ENCODE results near the gene SALL3. TPM values are rescaled to one million over a fixed set of nuclear protein-coding genes. Genes with fewer than 3 reads are reported as not detected.

Gene SALL3
- total RNA-seq, 4 donors from 2014 or later = not detected

DNA sequence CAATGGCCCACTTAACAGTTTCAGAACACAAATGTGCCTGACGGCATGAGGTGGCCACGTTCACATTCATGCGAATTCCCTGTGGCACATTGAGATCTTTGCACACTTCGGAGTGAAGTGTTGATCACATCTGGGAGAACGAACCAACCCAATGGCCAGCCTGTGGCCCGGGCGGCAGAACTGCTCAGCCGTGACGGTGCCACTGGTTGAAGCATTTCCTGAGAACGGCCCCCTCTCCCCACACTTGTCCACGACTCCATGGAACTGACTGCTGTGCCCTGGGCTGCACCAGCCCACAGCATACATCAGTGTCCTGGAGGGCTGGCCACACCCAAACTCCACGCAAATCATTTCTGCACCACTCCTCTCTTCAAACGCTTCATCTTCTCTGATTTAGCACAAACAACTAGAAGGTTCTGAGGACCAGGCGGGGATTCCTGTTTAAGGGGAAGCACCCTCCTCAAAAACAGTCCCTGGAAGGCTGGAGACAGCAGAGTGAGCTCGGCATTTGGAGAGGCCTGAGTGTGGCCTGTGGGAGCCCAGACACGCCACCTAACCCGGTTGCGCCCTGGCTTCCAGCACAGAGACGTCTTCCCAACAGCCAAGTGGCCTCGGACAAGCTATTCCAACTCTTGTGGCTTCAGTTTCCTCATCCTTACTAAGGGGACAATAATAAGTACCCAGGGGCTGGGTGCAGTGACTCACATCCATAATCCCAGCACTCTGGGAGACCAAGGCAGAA lies 9.9 kb upstream of the SALL3 start:
- Histone ChIP-seq H3K4me3 (no peak overlapping the region), H3K27ac (no peak overlapping the region), H3K27me3 (peaks cover 96% of the 10 kb centered on the region), H3K36me3 (no peaks in the 10 kb centered on the region), H3K4me1 (peaks cover 0 to 19% (median 4%) of the 10 kb centered on the region in 3 donors), H3K9me3 (no peaks in the 10 kb centered on the region)
- 80 to 84% methylated on average over 4 to 5 of the region's 20 CpGs for WGBS, 2 donors (ENCODE audit: low coverage in 1 of 2)
- TF ChIP-seq, protein P1, sequence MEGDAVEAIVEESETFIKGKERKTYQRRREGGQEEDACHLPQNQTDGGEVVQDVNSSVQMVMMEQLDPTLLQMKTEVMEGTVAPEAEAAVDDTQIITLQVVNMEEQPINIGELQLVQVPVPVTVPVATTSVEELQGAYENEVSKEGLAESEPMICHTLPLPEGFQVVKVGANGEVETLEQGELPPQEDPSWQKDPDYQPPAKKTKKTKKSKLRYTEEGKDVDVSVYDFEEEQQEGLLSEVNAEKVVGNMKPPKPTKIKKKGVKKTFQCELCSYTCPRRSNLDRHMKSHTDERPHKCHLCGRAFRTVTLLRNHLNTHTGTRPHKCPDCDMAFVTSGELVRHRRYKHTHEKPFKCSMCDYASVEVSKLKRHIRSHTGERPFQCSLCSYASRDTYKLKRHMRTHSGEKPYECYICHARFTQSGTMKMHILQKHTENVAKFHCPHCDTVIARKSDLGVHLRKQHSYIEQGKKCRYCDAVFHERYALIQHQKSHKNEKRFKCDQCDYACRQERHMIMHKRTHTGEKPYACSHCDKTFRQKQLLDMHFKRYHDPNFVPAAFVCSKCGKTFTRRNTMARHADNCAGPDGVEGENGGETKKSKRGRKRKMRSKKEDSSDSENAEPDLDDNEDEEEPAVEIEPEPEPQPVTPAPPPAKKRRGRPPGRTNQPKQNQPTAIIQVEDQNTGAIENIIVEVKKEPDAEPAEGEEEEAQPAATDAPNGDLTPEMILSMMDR (IDR thresholded peaks at IDR 0.05) = no peak
- no peak for TF ChIP-seq POLR2AphosphoS5 (IDR thresholded peaks at IDR 0.05)
- no peak for TF ChIP-seq EP300 (IDR thresholded peaks at IDR 0.05)
- TF ChIP-seq POLR2A (IDR thresholded peaks at IDR 0.05) = no peak
- ATAC-seq = no peak

DNA sequence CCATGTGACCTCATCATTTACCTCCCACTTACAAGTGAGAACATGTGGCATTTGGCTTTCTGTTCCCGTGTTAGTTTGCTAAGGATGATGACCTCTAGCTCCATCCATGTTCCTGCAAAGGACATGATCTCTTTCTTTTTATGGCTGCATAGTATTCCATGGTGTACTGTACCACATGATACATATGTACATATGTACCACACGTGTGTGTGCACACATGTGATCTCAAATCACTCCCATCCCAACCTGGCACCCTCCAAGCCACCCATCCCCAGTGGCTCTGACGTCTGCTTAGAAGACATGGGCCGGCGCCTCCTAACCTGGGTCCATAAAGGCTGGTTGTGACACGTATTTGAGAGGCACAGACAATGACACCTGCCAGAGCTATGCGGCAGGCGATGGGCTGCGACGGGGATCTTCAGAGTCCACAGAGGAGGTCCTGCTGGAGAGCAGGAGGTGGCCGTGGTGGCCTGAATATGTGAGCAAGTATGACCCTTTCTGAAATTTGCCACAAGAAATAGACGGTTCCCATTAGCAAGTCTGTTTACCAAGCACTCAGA lies 8.8 kb upstream of the SALL3 start:
- Histone ChIP-seq H3K27ac (no peak overlapping the region), H3K4me1 (peaks cover 0 to 19% (median 4%) of the 10 kb centered on the region in 3 donors), H3K27me3 (peaks cover 98% of the 10 kb centered on the region), H3K9me3 (no peaks in the 10 kb centered on the region), H3K4me3 (no peak overlapping the region), H3K36me3 (no peaks in the 10 kb centered on the region)
- TF ChIP-seq EP300 (IDR thresholded peaks at IDR 0.05) = no peak
- 37 to 75% methylated on average over 2 to 3 of the region's 12 CpGs for WGBS, 2 donors (ENCODE audit: low coverage in 1 of 2)
- ATAC-seq = no peak

DNA sequence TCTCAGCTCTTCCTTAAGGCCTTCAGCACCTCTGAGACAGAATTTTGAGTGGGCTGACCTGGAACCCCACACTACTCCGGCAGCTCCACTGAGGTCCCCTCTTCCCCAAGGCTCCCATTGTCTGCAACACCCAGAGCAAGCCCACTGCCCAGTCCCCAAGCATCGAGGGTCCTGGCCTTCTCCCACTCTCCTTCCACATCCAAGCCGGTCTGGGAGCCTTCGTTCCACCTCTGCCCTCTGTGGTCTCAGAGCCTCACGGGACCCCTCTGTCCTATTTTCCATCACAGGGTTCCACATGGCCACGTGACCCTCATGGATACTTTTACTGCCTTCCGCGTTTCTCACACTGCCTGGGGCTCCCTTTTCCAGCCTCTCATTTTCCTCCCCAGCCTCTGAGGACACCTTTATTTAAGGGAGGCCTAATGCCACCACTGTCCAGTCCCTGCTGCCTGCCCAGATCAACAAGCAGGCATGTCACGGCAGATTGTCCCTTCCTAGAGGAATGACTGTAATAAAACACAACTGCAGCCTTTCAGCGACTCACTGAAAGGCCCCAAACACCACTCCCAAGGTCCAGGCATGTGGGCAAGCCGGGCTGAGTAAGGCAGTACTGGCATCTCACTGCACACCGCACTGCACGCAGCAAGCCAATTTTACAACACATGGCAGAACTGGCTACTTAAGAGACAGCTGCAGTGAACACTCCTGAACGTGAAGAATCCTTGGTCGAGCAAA lies 7.9 kb upstream of the SALL3 start:
- Histone ChIP-seq H3K36me3 (no peaks in the 10 kb centered on the region), H3K4me1 (peaks cover 0 to 19% (median 4%) of the 10 kb centered on the region in 3 donors), H3K4me3 (no peak overlapping the region), H3K27ac (no peak overlapping the region), H3K27me3 (peaks cover 98% of the 10 kb centered on the region), H3K9me3 (no peaks in the 10 kb centered on the region)
- 68 to 84% methylated on average over 7 to 10 of the region's 15 CpGs for WGBS, 2 donors (ENCODE audit: low coverage in 1 of 2)
- ATAC-seq = no peak
- no peak for TF ChIP-seq POLR2AphosphoS5 (IDR thresholded peaks at IDR 0.05)
- no peak for TF ChIP-seq POLR2A (IDR thresholded peaks at IDR 0.05)
- TF ChIP-seq, protein P1 (IDR thresholded peaks at IDR 0.05) = no peak
- no peak for TF ChIP-seq EP300 (IDR thresholded peaks at IDR 0.05)

DNA sequence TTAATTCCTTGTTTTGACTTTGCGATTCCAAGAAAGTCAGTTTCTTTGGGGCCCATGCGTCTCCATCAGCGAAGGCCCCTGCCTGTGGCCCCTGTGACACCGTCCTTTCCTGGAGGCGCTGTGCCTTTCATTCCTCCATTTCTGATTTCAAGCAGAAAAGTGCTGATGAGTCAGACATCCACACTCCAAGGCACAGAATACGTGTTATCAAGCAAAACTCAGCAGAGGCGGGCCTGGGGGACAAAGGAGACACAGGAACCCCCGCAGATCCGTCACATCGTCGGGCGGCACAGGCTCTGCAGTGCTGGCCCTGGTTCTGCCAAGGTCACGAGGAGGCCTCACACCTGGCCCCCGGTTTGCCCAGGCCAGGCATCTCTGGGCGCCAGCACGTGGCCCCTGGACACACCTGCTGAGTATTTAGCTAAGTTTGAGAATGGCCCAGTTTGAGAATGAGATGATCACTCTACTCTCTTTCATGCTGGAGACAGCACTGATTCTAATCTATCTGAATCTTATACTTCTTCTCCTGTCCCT lies 7.2 kb upstream of the SALL3 start:
- no peak for ATAC-seq
- Histone ChIP-seq H3K4me3 (no peak overlapping the region), H3K27me3 (peaks cover 98% of the 10 kb centered on the region), H3K27ac (no peak overlapping the region), H3K36me3 (no peaks in the 10 kb centered on the region), H3K4me1 (peaks cover 0 to 19% (median 4%) of the 10 kb centered on the region in 3 donors), H3K9me3 (no peaks in the 10 kb centered on the region)
- WGBS, 2 donors (ENCODE audit: low coverage in 1 of 2) = 48 to 90% methylated on average over 2 to 9 of the region's 16 CpGs
- TF ChIP-seq, protein P1 (IDR thresholded peaks at IDR 0.05) = no peak
- TF ChIP-seq EP300 (IDR thresholded peaks at IDR 0.05) = no peak
- no peak for TF ChIP-seq POLR2A (IDR thresholded peaks at IDR 0.05)
- no peak for TF ChIP-seq POLR2AphosphoS5 (IDR thresholded peaks at IDR 0.05)

DNA sequence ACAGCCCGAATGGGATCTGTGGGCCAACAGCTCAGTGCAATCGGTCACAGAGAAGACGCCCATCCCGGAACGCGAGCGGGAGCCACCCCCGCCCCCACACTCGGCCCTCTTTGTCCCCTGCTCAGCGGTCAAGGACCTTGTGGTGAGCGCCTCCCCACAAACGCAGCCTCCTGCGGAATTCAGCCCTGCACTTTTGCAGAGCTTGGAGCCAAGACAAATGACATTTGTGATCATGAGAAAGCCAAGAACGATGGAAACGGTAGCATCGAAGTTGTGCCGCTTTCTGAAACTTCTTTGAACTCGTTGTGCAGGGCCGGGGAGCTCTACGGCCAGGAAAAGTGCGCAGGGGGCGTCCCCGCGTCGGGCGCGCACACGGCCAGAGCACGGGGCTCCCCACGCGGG lies 6.7 kb upstream of the SALL3 start:
- TF ChIP-seq POLR2AphosphoS5 (IDR thresholded peaks at IDR 0.05) = no peak
- TF ChIP-seq, protein P1 (IDR thresholded peaks at IDR 0.05) = no peak
- TF ChIP-seq POLR2A (IDR thresholded peaks at IDR 0.05) = no peak
- no peak overlapping the region for H3K4me3 ChIP-seq
- no peak overlapping the region for H3K27ac ChIP-seq
- no peak for ATAC-seq
- H3K4me1 ChIP-seq = peaks cover 0 to 19% (median 4%) of the 10 kb centered on the region in 3 donors
- no peaks in the 10 kb centered on the region for H3K9me3 ChIP-seq
- no CpG with 5 or more reads among the region's 31 CpGs for WGBS, 2 donors (ENCODE audit: low coverage in 1 of 2)
- H3K27me3 ChIP-seq = peaks cover 99% of the 10 kb centered on the region
- H3K36me3 ChIP-seq = no peaks in the 10 kb centered on the region

All from gastroesophageal sphincter (tissue), 4 donors.